IPS-18c (cell line): ENCODE results near the gene SH3PXD2A.

ENCODE experiments used
- H3K4me3 ChIP-seq: 2 replicates; pipeline ENCODE4 v1.7.0; 2013; ENCODE audit warnings: low read depth, mild to moderate bottlenecking, low read length, moderate library complexity; ENCODE audit not compliant: insufficient read depth
- H3K9me3 ChIP-seq: one replicate; pipeline ENCODE4 v1.6.1; 2013; ENCODE audit warnings: mild to moderate bottlenecking, low read length, moderate library complexity; ENCODE audit not compliant: control insufficient read depth, insufficient read depth

The SH3PXD2A gene

GRCh38 chr10:103793920-103794883 is 61.2 kb downstream of the SH3PXD2A start:
- no peak overlapping the region for H3K4me3 ChIP-seq
- H3K9me3 ChIP-seq: no peaks in the 10 kb centered on the region

- no peaks in the 10 kb centered on the region for H3K9me3 ChIP-seq
- H3K4me3 ChIP-seq: no peak overlapping the region
These were observed 61.9 kb downstream of the SH3PXD2A start for GRCh38 chr10:103793429-103793828.

GRCh38 chr10:103792547-103792946 is 62.8 kb downstream of the SH3PXD2A start:
- Histone ChIP-seq H3K4me3 (no peak overlapping the region), H3K9me3 (no peaks in the 10 kb centered on the region)

GRCh38 chr10:103791858-103792257 is 63.5 kb downstream of the SH3PXD2A start:
- H3K9me3 ChIP-seq: no peaks in the 10 kb centered on the region

GRCh38 chr10:103791291-103791690 is 64.1 kb downstream of the SH3PXD2A start:
- Histone ChIP-seq H3K4me3 (no peak overlapping the region), H3K9me3 (no peaks in the 10 kb centered on the region)

More at GRCh38 chr10:103791858-103792257, 63.5 kb downstream of the SH3PXD2A start:
- H3K4me3 ChIP-seq: no peak overlapping the region

- H3K9me3 ChIP-seq: no peaks in the 10 kb centered on the region
- no peak overlapping the region for H3K4me3 ChIP-seq
These were observed 64.8 kb downstream of the SH3PXD2A start for GRCh38 chr10:103790580-103790979.

GRCh38 chr10:103789771-103790201 is 65.6 kb downstream of the SH3PXD2A start:
- no peak overlapping the region for H3K4me3 ChIP-seq
- H3K9me3 ChIP-seq: no peaks in the 10 kb centered on the region

GRCh38 chr10:103789161-103789560 is 66.2 kb downstream of the SH3PXD2A start:
- no peak overlapping the region for H3K4me3 ChIP-seq
- H3K9me3 ChIP-seq: no peaks in the 10 kb centered on the region

- Histone ChIP-seq H3K9me3 (no peaks in the 10 kb centered on the region), H3K4me3 (no peak overlapping the region)
These were observed 68.0 kb downstream of the SH3PXD2A start for GRCh38 chr10:103787331-103787730.

- no peak overlapping the region for H3K4me3 ChIP-seq
These were observed 69.4 kb downstream of the SH3PXD2A start for GRCh38 chr10:103786020-103786419.

GRCh38 chr10:103784723-103785418 is 70.5 kb downstream of the SH3PXD2A start:
- no peaks in the 10 kb centered on the region for H3K9me3 ChIP-seq
- no peak overlapping the region for H3K4me3 ChIP-seq

More at GRCh38 chr10:103786020-103786419, 69.4 kb downstream of the SH3PXD2A start:
- H3K9me3 ChIP-seq: no peaks in the 10 kb centered on the region

- no peak overlapping the region for H3K4me3 ChIP-seq
- no peaks in the 10 kb centered on the region for H3K9me3 ChIP-seq
These were observed 71.3 kb downstream of the SH3PXD2A start for GRCh38 chr10:103784089-103784488.

- Histone ChIP-seq H3K4me3 (no peak overlapping the region), H3K9me3 (no peaks in the 10 kb centered on the region)
These were observed 71.7 kb downstream of the SH3PXD2A start for GRCh38 chr10:103783681-103784080.

- Histone ChIP-seq H3K4me3 (no peak overlapping the region), H3K9me3 (no peaks in the 10 kb centered on the region)
These were observed 73.9 kb downstream of the SH3PXD2A start for GRCh38 chr10:103781329-103782061.

- H3K4me3 ChIP-seq: no peak overlapping the region
These were observed 74.9 kb downstream of the SH3PXD2A start for GRCh38 chr10:103780242-103781149.

GRCh38 chr10:103778358-103779139 is 76.8 kb downstream of the SH3PXD2A start:
- no peaks in the 10 kb centered on the region for H3K9me3 ChIP-seq
- no peak overlapping the region for H3K4me3 ChIP-seq

More at GRCh38 chr10:103780242-103781149, 74.9 kb downstream of the SH3PXD2A start:
- no peaks in the 10 kb centered on the region for H3K9me3 ChIP-seq
